Measurements from ENCODE around the gene GPR65.

DNA sequence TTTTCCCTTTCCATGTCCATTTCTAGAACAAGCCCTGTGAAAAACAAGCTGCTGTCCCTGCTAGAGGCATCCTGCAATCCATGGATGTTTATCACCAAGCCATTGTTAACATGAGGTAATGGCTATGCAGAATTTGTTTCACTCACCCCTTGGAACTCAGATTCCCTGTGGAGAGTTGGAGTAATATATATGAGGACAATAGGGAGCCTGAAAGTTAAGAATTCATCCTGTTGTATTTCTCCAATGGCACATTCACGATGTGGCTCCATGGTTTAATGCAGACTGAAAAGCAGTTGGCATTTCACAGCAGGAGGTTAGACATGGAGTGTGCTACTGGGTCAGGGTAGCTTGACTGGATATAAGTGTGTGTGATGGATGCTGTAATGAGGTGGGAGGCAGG lies 32.4 kb downstream of the GPR65 start:
- TF ChIP-seq POLR2A (IDR thresholded peaks at IDR 0.05; ENCODE audit: low read length) (no peak), GATA1 (IDR thresholded peaks at IDR 0.05; ENCODE audit: low read depth, low read length) (no peak)

Data from erythroblast (primary cell).